NCI-H1694 (cell line): ENCODE measurements around the gene TMEM239.
"Not testable (repeated sequence)": the region's sequence is repeated elsewhere in the genome, so short reads cannot be mapped to it uniquely, and the experiment has no call there.

Experiments used
- DNase-seq: peaks from one replicate; lab custom pipeline; 2025; lab: John Stamatoyannopoulos, UW

Gene TMEM239

GRCh38 chr20:2799688-2800520 is 16.3 kb upstream of the TMEM239 start:
- DNase-seq = no peak

GRCh38 chr20:2800521-2801285 is 15.5 kb upstream of the TMEM239 start, which contains the start of gene CPXM1:
Gene CPXM1, minus strand, starts transcription at chr20:2800627. Its CDS starts 55 bp downstream, at chr20:2800572.
- peak; percentile 21 for DNase-seq

GRCh38 chr20:2801286-2801728 is 14.9 kb upstream of the TMEM239 start:
- no peak for DNase-seq

GRCh38 chr20:2804041-2804828 is 11.9 kb upstream of the TMEM239 start:
- DNase-seq = no peak

GRCh38 chr20:2804852-2805688 is 11.1 kb upstream of the TMEM239 start:
- no peak for DNase-seq

GRCh38 chr20:2805689-2806350 is 10.3 kb upstream of the TMEM239 start:
- no peak for DNase-seq

- DNase-seq = no peak
Measured at GRCh38 chr20:2806351-2806701, 9.8 kb upstream of the TMEM239 start.

- no peak for DNase-seq
Measured at GRCh38 chr20:2807019-2807418, 9.1 kb upstream of the TMEM239 start.

GRCh38 chr20:2807929-2808328 is 8.2 kb upstream of the TMEM239 start:
- DNase-seq = not testable (repeated sequence)

- no peak for DNase-seq
Measured at GRCh38 chr20:2809690-2810089, 6.5 kb upstream of the TMEM239 start.

- no peak for DNase-seq
Measured at GRCh38 chr20:2812189-2812588, 4.0 kb upstream of the TMEM239 start.

- no peak for DNase-seq
Measured at GRCh38 chr20:2814076-2814475, 2.1 kb upstream of the TMEM239 start.

GRCh38 chr20:2814587-2815051 is 1.5 kb upstream of the TMEM239 start, which contains the start of gene C20orf141:
Gene C20orf141, plus strand, starts transcription at chr20:2814987. Its CDS starts 198 bp downstream, at chr20:2815185.
- DNase-seq = no peak

- DNase-seq = no peak
Measured at GRCh38 chr20:2815242-2815900, 793 bp upstream of the TMEM239 start.

- no peak for DNase-seq
Measured at GRCh38 chr20:2816583-2817340, 598 bp downstream of the TMEM239 start.

GRCh38 chr20:2817341-2817726 is 1.2 kb downstream of the TMEM239 start:
- no peak for DNase-seq

GRCh38 chr20:2817891-2818595 is 1.9 kb downstream of the TMEM239 start:
- DNase-seq = no peak

- DNase-seq = no peak
Measured at GRCh38 chr20:2820084-2820895, 4.1 kb downstream of the TMEM239 start.
